HEK293T (cell line): ENCODE results near the gene CD96.

Experiments used
- FOXK2 ChIP-seq: fragments of 450-650 bp; IDR thresholded peaks from 2 replicates; pipeline ENCODE4 v1.6.1; 2016; ENCODE audit warnings: mild to moderate bottlenecking
- SP1 ChIP-seq: fragments of 450-650 bp; IDR thresholded peaks from 2 replicates; pipeline ENCODE4 v1.6.1; 2017
- SUZ12 ChIP-seq: fragments of 450-650 bp; IDR thresholded peaks from 2 replicates; pipeline ENCODE4 v1.6.1; 2016; ENCODE audit warnings: mild to moderate bottlenecking

DNA sequence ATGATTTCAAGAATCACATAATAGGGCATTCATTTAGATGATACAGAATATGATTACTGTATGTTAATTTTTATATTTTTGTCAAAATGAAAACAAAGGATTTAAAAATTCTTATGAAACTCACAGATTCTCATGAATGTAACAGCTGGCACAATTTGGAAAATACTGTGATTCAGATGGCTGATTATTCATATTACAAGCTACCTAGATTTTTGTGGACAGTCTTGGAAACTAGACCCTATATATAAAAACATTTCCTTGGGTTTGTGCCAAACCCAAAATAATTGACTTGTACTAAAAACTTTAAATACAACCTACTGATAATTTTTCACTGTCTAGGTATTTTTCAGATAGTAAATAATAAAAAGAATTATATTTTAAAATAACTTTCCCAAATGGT, 26.9 kb downstream of the CD96 start:
- TF ChIP-seq FOXK2 = no peak
- TF ChIP-seq SUZ12 = no peak
- no peak for TF ChIP-seq SP1
